Measurements from ENCODE around the gene PBX1.

- TF ChIP-seq CTCF (IDR thresholded peaks at IDR 0.05) (no peak), POLR2A (IDR thresholded peaks at IDR 0.05; ENCODE audit: low read depth) (no peak)
Observed at GRCh38 chr1:164668491-164669400, 109.8 kb downstream of the PBX1 start.
